Hepatocyte (in vitro differentiated cells): Measurements from ENCODE around the gene TBX5. TPM values are rescaled to one million over a fixed set of nuclear protein-coding genes. Genes with fewer than 3 reads are reported as not detected.

Source experiments
- DNase-seq: peaks from one replicate; pipeline ENCODE4 v3.0.0-alpha.2; 2016; ENCODE audit warnings: low spot score
- H2AFZ ChIP-seq: fragments of 200-600 bp; sonication (generic); 2 replicates; pipeline ENCODE4 v1.6.0; 2016; ENCODE audit warnings: antibody characterized with exemption, mild to moderate bottlenecking
- H3K27ac ChIP-seq: fragments of 200-600 bp; sonication (generic); 2 replicates; pipeline ENCODE4 v1.5.1; 2016; ENCODE audit warnings: mild to moderate bottlenecking
- H3K27me3 ChIP-seq: fragments of 200-600 bp; sonication (generic); 2 replicates; pipeline ENCODE4 v1.6.1; 2016
- H3K36me3 ChIP-seq: fragments of 200-600 bp; sonication (generic); replicated peaks from 2 replicates; pipeline ENCODE4 v1.5.1; 2016; ENCODE audit warnings: low read depth; ENCODE audit not compliant: insufficient read depth
- H3K4me1 ChIP-seq: fragments of 200-600 bp; sonication (generic); 2 replicates; pipeline ENCODE4 v1.5.1; 2016; ENCODE audit warnings: mild to moderate bottlenecking, moderate library complexity; ENCODE audit not compliant: insufficient read depth
- H3K4me2 ChIP-seq: fragments of 200-600 bp; sonication (generic); 2 replicates; pipeline ENCODE4 v1.6.0; 2016
- H3K4me3 ChIP-seq: fragments of 200-600 bp; sonication (generic); 2 replicates; pipeline ENCODE4 v1.5.1; 2016; ENCODE audit warnings: mild to moderate bottlenecking
- H3K79me2 ChIP-seq: fragments of 200-600 bp; sonication (generic); 2 replicates; pipeline ENCODE4 v1.6.0; 2017; ENCODE audit warnings: mild to moderate bottlenecking
- H3K9me2 ChIP-seq: fragments of 200-600 bp; sonication (generic); replicated peaks from 2 replicates; pipeline ENCODE4 v1.6.0; 2017; ENCODE audit warnings: mild to moderate bottlenecking; ENCODE audit not compliant: insufficient read depth
- H3K9me3 ChIP-seq: fragments of 200-600 bp; sonication (generic); 2 replicates; pipeline ENCODE4 v1.5.1; 2016; ENCODE audit warnings: low read depth, mild to moderate bottlenecking
- H4K20me1 ChIP-seq: fragments of 200-600 bp; sonication (generic); 2 replicates; pipeline ENCODE4 v1.6.0; 2016; ENCODE audit warnings: mild to moderate bottlenecking; ENCODE audit not compliant: insufficient read depth, poor library complexity, severe bottlenecking
- EZH2 ChIP-seq: fragments of 200-600 bp; sonication (generic); IDR thresholded peaks from 2 replicates; pipeline ENCODE4 v1.6.1; 2016; ENCODE audit warnings: antibody characterized with exemption, mild to moderate bottlenecking, borderline replicate concordance
- EZH2phosphoT487 ChIP-seq: fragments of 200-600 bp; sonication (generic); IDR thresholded peaks from one replicate; pipeline ENCODE4 v1.6.1; 2018; ENCODE audit warnings: antibody characterized with exemption, mild to moderate bottlenecking, low read depth, moderate library complexity; ENCODE audit not compliant: unreplicated experiment, severe bottlenecking
- WGBS: methylation state at CpG from one replicate; pipeline ENCODE4 v1.1.6; 2016; ENCODE audit warnings: low lambda C conversion rate; ENCODE audit errors: missing lambda C conversion rate; 5-methylcytosine and 5-hydroxymethylcytosine counted together
- polyA plus RNA-seq: library from polyadenylated mRNA; unstranded; fragments of >200 nt; fragmentation: Nextera tagmentation; extraction: Ambion mirVana; gene quantifications from 2 replicates; pipeline ENCODE4 v1.2.1, GENCODE V29; 2016
- total RNA-seq: library from RNA; depleted of rRNA; stranded (reverse); fragments of >200 nt; gene quantifications from 2 replicates; pipeline ENCODE4 v1.2.3, GENCODE V29; 2014
- TF ChIP-seq, protein P1 (sequence below): fragments of 200-600 bp; sonication (generic); IDR thresholded peaks from 2 replicates; pipeline ENCODE4 v1.5.1; 2016; ENCODE audit warnings: antibody characterized with exemption, mild to moderate bottlenecking; ENCODE audit not compliant: poor library complexity

Gene TBX5
- total and polyA plus RNA-seq, 2 experiments from 2014 or later = 10.8 to 12.3 TPM

DNA sequence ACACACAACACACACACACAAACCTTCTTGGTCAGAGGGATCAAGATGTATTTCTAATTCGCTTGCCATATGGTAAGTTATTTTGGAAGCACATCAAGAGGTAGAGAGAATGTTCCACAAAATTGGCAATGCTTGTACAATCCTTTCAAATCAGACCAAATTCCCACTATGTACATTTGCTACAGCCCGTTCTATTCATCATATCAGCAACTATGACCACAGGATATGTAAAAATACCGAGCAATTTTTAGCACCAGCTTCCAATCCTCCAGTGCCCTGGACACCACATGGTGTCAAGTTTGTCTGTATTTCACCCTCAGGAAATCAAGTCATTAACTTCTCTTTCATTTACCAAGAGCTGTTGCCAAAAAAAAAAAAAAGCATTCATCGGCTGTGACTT is 21.2 kb downstream of the TBX5 start:
- 83% methylated on average over 4 of the region's 4 CpGs for WGBS
- Histone ChIP-seq H3K9me3 (no peaks in the 10 kb centered on the region), H2AFZ (no peak overlapping the region), H4K20me1 (peaks cover 15% of the 10 kb centered on the region), H3K4me3 (no peak overlapping the region), H3K4me1 (no peaks in the 10 kb centered on the region), H3K4me2 (no peak overlapping the region), H3K27ac (no peak overlapping the region), H3K36me3 (no peaks in the 10 kb centered on the region), H3K27me3 (peaks cover 36% of the 10 kb centered on the region), H3K9me2 (no peaks in the 10 kb centered on the region), H3K79me2 (peaks cover 18% of the 10 kb centered on the region)
- DNase-seq = no peak
- TF ChIP-seq EZH2 (no peak), EZH2phosphoT487 (no peak)
- TF ChIP-seq, protein P1, sequence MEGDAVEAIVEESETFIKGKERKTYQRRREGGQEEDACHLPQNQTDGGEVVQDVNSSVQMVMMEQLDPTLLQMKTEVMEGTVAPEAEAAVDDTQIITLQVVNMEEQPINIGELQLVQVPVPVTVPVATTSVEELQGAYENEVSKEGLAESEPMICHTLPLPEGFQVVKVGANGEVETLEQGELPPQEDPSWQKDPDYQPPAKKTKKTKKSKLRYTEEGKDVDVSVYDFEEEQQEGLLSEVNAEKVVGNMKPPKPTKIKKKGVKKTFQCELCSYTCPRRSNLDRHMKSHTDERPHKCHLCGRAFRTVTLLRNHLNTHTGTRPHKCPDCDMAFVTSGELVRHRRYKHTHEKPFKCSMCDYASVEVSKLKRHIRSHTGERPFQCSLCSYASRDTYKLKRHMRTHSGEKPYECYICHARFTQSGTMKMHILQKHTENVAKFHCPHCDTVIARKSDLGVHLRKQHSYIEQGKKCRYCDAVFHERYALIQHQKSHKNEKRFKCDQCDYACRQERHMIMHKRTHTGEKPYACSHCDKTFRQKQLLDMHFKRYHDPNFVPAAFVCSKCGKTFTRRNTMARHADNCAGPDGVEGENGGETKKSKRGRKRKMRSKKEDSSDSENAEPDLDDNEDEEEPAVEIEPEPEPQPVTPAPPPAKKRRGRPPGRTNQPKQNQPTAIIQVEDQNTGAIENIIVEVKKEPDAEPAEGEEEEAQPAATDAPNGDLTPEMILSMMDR = no peak

DNA sequence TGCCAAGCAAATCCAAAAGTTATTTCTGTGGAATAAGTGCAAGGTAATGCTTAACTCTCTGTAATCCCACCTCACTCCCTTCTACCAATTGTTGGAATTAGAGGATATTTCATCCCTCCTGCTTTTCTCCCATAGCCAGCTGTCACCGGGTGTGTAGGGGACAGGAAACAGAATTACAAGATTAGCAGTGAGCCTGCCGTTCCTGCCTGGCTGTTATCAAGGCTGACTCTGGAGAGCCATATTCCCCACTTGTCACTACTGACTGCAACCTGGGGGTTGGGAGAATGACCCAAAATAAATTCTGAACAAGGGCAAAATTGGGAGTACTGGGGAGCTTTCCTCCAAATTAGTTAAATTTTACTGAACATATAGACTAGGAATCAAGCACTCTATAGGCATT is 24.8 kb downstream of the TBX5 start:
- Histone ChIP-seq H3K27ac (no peak overlapping the region), H3K4me3 (no peak overlapping the region), H3K36me3 (no peaks in the 10 kb centered on the region), H3K27me3 (peaks cover 44% of the 10 kb centered on the region), H2AFZ (no peak overlapping the region), H3K79me2 (peaks cover 14% of the 10 kb centered on the region), H3K4me2 (no peak overlapping the region), H3K9me2 (no peaks in the 10 kb centered on the region), H3K9me3 (no peaks in the 10 kb centered on the region), H4K20me1 (peaks cover 22% of the 10 kb centered on the region), H3K4me1 (no peaks in the 10 kb centered on the region)
- DNase-seq = no peak
- TF ChIP-seq, protein P1 = no peak
- TF ChIP-seq EZH2phosphoT487 = no peak
- TF ChIP-seq EZH2 = no peak
- WGBS = 35% methylated on average over 2 of the region's 2 CpGs

DNA sequence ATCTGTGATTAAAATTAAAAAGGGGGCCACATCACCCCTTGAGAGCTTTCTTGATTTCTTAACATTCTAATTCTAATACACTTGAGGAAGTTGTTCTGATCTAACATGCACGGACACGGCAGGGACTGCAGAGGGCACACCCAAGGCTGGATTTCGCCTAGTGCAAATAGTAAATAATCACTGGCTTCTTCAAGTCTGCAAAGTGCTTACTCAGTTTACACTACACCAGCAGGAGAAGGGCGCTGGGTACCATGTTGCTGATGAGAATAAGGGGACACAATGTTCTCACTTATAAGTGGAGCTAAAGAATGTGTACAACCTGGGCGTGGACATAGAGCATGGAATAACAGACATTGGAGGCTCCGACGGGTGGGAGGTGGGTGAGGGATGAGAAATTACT is 34.2 kb downstream of the TBX5 start:
- H3K36me3 ChIP-seq = no peaks in the 10 kb centered on the region
- H3K27ac ChIP-seq = no peak overlapping the region
- no peak overlapping the region for H3K4me3 ChIP-seq
- H3K4me2 ChIP-seq = no peak overlapping the region
- H3K9me2 ChIP-seq = no peaks in the 10 kb centered on the region
- TF ChIP-seq EZH2phosphoT487 = no peak
- TF ChIP-seq EZH2 = no peak
- TF ChIP-seq, protein P1 = no peak
- no peak overlapping the region for H2AFZ ChIP-seq
- DNase-seq = no peak
- WGBS = 67% methylated on average over 7 of the region's 7 CpGs
- H3K9me3 ChIP-seq = no peaks in the 10 kb centered on the region
- H4K20me1 ChIP-seq = peaks cover 8% of the 10 kb centered on the region
- peaks cover 4% of the 10 kb centered on the region for H3K27me3 ChIP-seq
- H3K4me1 ChIP-seq = no peaks in the 10 kb centered on the region
- no peaks in the 10 kb centered on the region for H3K79me2 ChIP-seq

DNA sequence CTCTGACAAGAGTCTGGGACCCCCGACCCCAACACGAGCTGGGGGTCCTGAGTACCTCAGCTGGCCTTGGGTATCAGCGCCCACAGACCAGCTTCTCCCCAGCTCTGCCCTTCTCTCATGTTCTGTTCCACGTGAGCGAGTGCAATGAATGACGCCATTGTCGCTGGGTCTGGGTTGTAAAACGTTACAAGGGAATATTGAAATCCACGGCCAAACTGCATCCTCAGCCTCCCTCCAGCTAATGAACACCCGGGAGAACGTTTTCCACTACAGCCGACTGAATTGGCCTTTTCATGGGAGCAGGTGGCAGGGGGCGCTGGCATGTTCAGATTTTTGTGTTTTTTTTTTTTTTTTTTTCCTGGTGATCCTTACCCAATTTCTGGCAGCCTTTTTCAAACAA is 34.7 kb downstream of the TBX5 start:
- Histone ChIP-seq H3K79me2 (no peaks in the 10 kb centered on the region), H2AFZ (no peak overlapping the region), H3K9me2 (no peaks in the 10 kb centered on the region), H3K4me3 (no peak overlapping the region), H3K36me3 (no peaks in the 10 kb centered on the region), H3K4me2 (no peak overlapping the region), H4K20me1 (peaks cover 5% of the 10 kb centered on the region), H3K4me1 (no peaks in the 10 kb centered on the region), H3K9me3 (no peaks in the 10 kb centered on the region), H3K27ac (no peak overlapping the region), H3K27me3 (peaks cover 4% of the 10 kb centered on the region)
- WGBS = 74% methylated on average over 13 of the region's 13 CpGs
- no peak for DNase-seq
- no peak for TF ChIP-seq EZH2
- TF ChIP-seq, protein P1 = no peak
- no peak for TF ChIP-seq EZH2phosphoT487
